BE2C (cell line): ENCODE measurements around the gene COG1.

ENCODE experiments used
- DNase-seq: peaks from one replicate; pipeline ENCODE4 v3.0.0-alpha.2; 2020
- H3K27me3 ChIP-seq: fragments of 250-450 bp; sonication (Bioruptor Pico); 2 replicates; pipeline ENCODE4 v1.5.1; 2020; ENCODE audit warnings: mild to moderate bottlenecking
- H3K36me3 ChIP-seq: fragments of 250-450 bp; sonication (Bioruptor Pico); 2 replicates; pipeline ENCODE4 v1.5.1; 2020; ENCODE audit warnings: mild to moderate bottlenecking
- H3K4me1 ChIP-seq: fragments of 250-450 bp; sonication (Bioruptor Pico); 2 replicates; pipeline ENCODE4 v1.5.1; 2020
- H3K4me3 ChIP-seq: 2 replicates; pipeline ENCODE4 v1.5.1; 2011; ENCODE audit warnings: low read depth, low read length
- H3K9me3 ChIP-seq: fragments of 250-450 bp; sonication (Bioruptor Pico); 2 replicates; pipeline ENCODE4 v1.5.1; 2020
- TF ChIP-seq, protein P1 (sequence below): IDR thresholded peaks from 2 replicates; pipeline ENCODE4 v1.5.1; 2012; ENCODE audit warnings: mild to moderate bottlenecking, low read depth, low read length

Gene COG1

DNA sequence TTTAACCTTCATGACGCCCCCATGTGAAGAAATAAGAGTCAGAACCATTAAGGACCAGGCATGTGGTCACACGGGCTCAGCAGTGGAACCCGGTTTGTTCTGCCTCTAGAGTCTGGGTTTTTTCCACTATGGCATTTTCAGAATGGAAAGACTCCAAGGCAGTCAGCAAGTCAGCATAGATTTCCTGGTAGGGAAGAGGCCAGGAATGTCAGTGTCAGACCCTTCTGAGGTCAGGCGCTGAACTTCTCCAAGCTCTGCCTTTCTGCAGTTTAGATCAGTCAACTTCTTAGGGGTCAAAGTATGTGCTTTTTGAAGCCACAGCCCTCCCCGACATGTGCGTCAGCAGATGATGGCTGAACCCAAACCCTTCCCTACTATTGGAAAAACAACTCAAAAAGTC lies 24.2 kb upstream of the COG1 start:
- Histone ChIP-seq H3K27me3 (peaks cover 16% of the 10 kb centered on the region), H3K4me3 (no peak overlapping the region), H3K4me1 (peaks cover 16% of the 10 kb centered on the region), H3K9me3 (no peaks in the 10 kb centered on the region), H3K36me3 (no peaks in the 10 kb centered on the region)
- no peak for DNase-seq
- TF ChIP-seq, protein P1, sequence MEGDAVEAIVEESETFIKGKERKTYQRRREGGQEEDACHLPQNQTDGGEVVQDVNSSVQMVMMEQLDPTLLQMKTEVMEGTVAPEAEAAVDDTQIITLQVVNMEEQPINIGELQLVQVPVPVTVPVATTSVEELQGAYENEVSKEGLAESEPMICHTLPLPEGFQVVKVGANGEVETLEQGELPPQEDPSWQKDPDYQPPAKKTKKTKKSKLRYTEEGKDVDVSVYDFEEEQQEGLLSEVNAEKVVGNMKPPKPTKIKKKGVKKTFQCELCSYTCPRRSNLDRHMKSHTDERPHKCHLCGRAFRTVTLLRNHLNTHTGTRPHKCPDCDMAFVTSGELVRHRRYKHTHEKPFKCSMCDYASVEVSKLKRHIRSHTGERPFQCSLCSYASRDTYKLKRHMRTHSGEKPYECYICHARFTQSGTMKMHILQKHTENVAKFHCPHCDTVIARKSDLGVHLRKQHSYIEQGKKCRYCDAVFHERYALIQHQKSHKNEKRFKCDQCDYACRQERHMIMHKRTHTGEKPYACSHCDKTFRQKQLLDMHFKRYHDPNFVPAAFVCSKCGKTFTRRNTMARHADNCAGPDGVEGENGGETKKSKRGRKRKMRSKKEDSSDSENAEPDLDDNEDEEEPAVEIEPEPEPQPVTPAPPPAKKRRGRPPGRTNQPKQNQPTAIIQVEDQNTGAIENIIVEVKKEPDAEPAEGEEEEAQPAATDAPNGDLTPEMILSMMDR: no peak

DNA sequence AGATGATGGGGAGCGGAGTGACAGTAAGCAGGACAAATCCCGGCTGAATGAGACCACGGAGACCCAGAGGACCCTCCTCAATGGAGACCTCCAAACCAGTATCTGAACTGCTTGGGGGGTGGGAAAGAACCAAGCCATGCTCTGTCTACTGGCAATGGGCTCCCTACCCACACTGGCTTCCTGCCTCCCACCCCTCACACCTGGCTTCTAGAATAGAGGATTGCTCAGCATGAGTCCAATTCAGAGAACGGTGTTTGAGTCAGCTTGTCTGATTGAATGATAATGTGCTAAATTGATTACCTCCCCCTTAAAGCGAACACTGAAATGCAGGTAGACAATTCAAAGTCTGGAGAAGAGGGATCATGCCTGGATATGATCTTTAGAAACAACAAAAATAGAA lies 22.5 kb upstream of the COG1 start:
- TF ChIP-seq, protein P1: no peak
- Histone ChIP-seq H3K27me3 (peaks cover 12% of the 10 kb centered on the region), H3K4me1 (peaks cover 10% of the 10 kb centered on the region), H3K9me3 (no peaks in the 10 kb centered on the region), H3K4me3 (no peak overlapping the region), H3K36me3 (no peaks in the 10 kb centered on the region)
- no peak for DNase-seq

DNA sequence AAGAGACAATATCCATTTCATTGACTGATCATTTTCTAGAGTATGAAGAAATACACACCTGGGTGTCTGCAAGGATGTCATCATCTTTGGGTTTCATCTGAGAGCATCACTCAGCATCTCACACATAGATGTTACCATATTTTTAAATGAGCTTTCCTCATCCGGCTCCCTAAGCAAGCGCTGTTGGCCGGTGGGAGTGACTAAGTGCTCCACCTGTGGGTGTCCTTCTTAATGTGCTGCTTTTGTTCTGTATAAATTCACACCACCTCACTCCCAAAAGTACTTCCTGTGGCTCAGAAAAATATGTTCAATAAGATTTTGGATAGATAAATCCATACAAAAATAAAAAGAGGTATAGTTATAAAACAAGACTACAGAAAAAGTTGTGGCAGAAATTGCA lies 20.6 kb upstream of the COG1 start:
- H3K9me3 ChIP-seq: no peaks in the 10 kb centered on the region
- no peaks in the 10 kb centered on the region for H3K27me3 ChIP-seq
- DNase-seq: no peak
- TF ChIP-seq, protein P1: no peak
- no peak overlapping the region for H3K4me3 ChIP-seq
- H3K36me3 ChIP-seq: no peaks in the 10 kb centered on the region
- peaks cover under 1% of the 10 kb centered on the region; the same call in 1 of the 2 replicates for H3K4me1 ChIP-seq

DNA sequence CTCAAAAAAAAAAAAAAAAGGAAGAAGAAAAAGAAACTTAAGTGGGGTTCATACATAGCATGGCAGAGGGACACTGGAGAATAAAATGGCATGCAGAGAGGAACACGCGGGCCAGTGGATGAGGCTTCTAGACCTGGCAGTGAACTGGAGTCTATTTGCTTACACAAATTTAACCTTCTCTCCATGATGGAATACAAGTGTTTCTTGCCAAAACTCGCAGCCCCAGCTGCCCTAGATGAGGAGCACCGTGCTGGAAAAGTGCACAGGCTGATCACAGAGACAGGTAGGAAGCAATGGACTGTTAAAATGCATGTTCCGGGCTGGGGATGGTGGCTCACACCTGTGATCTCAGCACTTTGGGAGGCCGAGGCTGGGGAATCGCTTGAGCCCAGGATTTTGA lies 18.7 kb upstream of the COG1 start:
- no peaks in the 10 kb centered on the region for H3K4me1 ChIP-seq
- no peaks in the 10 kb centered on the region for H3K9me3 ChIP-seq
- H3K27me3 ChIP-seq: no peaks in the 10 kb centered on the region
- no peak for DNase-seq
- H3K36me3 ChIP-seq: no peaks in the 10 kb centered on the region
- H3K4me3 ChIP-seq: no peak overlapping the region
- TF ChIP-seq, protein P1: no peak

DNA sequence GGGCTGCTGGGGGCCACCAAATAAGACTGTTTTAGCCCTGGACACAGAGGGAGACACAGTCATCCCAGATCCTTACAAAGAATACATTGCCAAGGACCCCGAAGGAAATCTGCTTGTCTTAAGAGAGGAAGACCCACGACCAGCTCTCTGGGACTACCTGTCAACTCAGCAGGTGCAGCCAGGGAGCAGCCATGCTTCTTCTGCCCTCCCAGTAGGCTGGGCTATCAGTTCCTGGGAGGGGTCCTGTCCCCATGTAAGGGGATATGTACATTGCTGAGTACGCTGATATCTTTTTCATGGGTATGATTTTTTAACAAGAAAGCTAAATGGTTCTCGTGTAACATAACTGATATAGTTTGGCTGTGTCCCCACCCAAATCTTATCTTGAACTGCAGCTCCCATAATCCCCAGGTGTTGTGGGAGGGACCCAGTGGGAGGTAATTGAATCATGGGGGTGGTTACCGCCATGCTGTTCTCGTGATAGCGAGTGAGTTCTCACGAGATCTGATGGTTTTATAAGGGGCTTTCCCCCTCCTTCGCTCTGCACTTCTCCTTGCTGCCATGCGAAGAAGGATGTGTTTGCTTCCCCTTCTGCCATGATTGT lies 16.8 kb upstream of the COG1 start:
- no peaks in the 10 kb centered on the region for H3K4me1 ChIP-seq
- TF ChIP-seq, protein P1: no peak
- no peak for DNase-seq
- H3K36me3 ChIP-seq: no peaks in the 10 kb centered on the region
- no peak overlapping the region for H3K4me3 ChIP-seq
- H3K9me3 ChIP-seq: no peaks in the 10 kb centered on the region
- H3K27me3 ChIP-seq: no peaks in the 10 kb centered on the region

DNA sequence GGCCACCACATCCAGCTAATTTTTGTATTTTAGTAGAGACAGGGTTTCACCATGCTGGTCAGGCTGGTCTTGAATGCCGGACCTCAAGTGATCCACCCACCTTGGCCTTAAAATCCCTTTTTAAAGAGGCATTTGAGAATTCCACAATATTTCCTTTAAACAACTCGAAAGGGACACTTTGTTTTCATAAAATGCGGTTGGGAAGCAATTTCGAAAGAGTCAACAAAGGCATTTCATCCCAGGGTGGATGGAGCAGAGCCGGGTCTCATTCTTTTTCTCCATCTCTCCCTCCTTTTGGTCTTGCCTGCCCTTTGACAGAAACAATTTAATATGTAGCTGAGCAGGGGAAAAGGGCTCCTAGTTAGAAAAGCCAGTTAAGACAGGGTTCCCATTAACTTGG lies 13.5 kb upstream of the COG1 start:
- H3K36me3 ChIP-seq: no peaks in the 10 kb centered on the region
- no peak overlapping the region for H3K4me3 ChIP-seq
- no peaks in the 10 kb centered on the region for H3K9me3 ChIP-seq
- peaks cover 10% of the 10 kb centered on the region for H3K4me1 ChIP-seq
- TF ChIP-seq, protein P1: no peak
- DNase-seq: no peak
- H3K27me3 ChIP-seq: no peaks in the 10 kb centered on the region
